ENCODE measurements around the gene PDLIM7.

Gene PDLIM7

GRCh38 chr5:177472460-177473442 lies 24.7 kb downstream of the PDLIM7 start:
- DNase-seq: no peak

GRCh38 chr5:177471610-177472356 lies 25.6 kb downstream of the PDLIM7 start:
- no peak for DNase-seq

- DNase-seq: no peak
These were observed 26.5 kb downstream of the PDLIM7 start for GRCh38 chr5:177470759-177471536.

- no peak for DNase-seq
These were observed 27.5 kb downstream of the PDLIM7 start for GRCh38 chr5:177469750-177470525.

- DNase-seq: no peak
These were observed 28.4 kb downstream of the PDLIM7 start for GRCh38 chr5:177468685-177469628.

GRCh38 chr5:177468329-177468684 lies 29.1 kb downstream of the PDLIM7 start:
- DNase-seq: no peak

- DNase-seq: no peak
These were observed 30.0 kb downstream of the PDLIM7 start for GRCh38 chr5:177467436-177467835.

- no peak for DNase-seq
These were observed 30.5 kb downstream of the PDLIM7 start for GRCh38 chr5:177466861-177467260.

GRCh38 chr5:177465044-177465443 lies 32.4 kb downstream of the PDLIM7 start:
- no peak for DNase-seq

- peak; percentile 54 for DNase-seq
These were observed 35.3 kb downstream of the PDLIM7 start for GRCh38 chr5:177462021-177462670.

GRCh38 chr5:177459819-177460628 lies 37.4 kb downstream of the PDLIM7 start:
- DNase-seq: no peak

- DNase-seq: no peak
These were observed 38.0 kb downstream of the PDLIM7 start for GRCh38 chr5:177459357-177459756.

- DNase-seq: no peak
These were observed 38.5 kb downstream of the PDLIM7 start for GRCh38 chr5:177458912-177459350.

- DNase-seq: no peak
These were observed 39.3 kb downstream of the PDLIM7 start for GRCh38 chr5:177457852-177458681.

GRCh38 chr5:177456976-177457851 lies 40.2 kb downstream of the PDLIM7 start:
- peak; percentile 81 for DNase-seq

- no peak for DNase-seq
These were observed 40.8 kb downstream of the PDLIM7 start for GRCh38 chr5:177456591-177456964.
